GM19452 (cell line): ENCODE results near the gene MAP3K12.

Source experiments
- ATAC-seq: cut with Tn5 transposase; IDR thresholded peaks from one replicate; pipeline ENCODE4 v1.9.1; 2021; ENCODE audit not compliant: unreplicated experiment

MAP3K12 gene

DNA sequence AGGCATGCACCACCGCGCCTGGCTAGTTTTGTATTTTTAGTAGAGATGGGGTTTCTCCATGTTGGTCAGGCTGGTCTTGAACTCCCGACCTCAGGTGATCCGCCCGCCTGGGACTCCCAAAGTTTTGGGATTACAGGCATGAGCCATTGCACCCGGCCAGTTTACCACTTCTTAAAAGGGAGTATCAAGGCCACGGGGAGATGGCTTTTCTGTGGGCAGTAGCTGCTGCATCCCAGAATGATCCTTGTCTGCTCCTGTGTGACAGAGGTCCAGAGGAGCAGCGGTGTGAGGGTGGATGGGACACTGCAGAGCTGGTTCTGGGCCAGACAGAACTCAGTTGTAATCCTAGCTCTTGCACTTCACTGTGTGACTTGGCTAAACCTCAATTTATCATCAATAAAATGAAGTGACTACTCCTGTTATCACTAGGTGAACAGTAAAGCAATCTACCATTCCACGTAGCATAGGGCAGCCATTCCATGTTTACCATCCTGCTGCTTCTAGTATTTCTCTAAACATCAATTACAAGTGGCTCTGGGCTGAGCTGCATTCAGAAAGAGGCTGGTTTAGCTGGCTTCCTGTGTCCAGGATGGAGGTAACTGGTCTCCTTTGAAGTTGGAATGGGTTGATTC, 11.0 kb upstream of the MAP3K12 start:
- no peak for ATAC-seq

DNA sequence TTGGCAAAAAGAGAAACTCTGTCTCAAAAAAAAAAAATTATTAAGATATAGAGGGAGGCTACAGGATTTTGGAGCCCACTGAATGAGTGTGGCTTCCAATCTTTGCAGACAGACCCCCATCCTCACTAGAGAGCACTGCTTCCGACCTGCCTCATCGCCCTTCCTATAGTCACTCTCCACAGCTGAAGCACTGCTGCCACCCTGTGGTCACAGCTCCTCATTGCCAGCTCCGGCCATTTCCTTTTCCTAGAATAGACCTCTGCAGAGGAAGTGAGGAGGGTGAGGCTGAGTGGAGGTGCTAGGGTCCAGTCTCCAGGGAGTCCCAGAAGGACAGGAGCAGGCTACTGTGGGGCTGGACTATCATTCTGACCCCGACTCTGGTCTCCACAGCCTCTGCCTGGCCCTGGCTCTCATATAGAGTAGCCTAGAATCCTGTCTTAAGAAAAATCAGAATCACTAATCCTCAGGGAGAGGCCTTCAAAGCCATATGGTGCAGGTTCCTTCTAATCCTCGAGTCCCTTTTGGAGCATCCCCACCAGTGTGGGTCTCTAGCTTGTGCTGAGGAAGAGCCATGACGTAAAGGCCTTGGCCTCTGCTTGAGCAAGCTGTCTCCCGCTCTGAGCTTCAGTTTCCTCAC, 9.4 kb upstream of the MAP3K12 start:
- peak; percentile 87 for ATAC-seq

DNA sequence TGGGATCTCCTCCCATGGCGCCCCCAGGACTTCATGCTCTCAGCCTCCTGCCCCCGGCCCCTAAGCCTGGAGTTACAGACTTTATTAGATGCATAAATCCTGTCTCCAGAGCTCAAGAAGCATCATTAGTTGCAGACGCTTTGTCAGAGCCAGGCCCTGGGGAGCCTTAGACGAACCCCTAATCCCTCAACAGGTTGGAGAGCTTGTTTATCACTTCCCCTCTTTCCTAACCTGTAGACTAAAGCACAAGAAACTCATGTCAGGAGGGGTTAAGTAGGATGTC, 8.3 kb upstream of the MAP3K12 start:
- no peak for ATAC-seq

DNA sequence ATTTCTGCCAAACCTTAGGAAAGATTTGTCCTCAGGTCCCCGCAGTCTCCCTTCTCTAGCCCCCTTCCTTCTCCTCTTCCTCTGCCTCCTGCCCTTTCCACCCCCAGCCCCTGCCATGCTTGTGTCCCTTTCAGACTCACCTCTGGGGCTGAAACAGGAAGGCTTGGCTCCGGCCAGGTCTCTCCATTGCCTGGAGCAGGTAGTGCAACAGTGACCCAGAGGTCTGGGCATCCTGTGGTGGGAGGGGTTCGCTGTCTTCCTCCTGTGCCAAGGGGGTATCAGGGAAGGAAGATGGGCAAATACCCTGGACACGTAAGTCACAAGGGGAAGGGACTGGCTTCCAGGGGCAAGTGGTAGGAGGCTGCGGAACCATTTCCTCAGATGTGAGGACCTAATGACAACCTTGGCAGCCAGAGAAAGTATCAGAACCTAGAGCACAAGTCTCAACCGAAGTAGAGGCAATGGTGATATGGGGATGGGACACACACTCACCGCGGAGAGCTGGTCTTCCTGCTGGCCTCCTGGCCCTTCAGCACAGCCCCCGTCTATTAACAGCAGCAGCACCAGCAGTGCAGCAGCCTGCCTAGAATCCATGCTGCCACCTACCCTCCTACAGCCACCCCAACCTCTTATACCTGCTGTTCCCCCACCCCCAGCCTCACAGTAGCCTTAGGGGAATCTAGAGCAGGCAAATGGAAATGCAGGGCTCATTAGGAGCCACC, 7.8 kb upstream of the MAP3K12 start, which contains the start of gene NPFF:
TSS of gene NPFF (minus strand) at position 604 of the 722 bp plus-strand sequence. CDS start at position 594, 10 bp downstream.
- ATAC-seq = no peak

DNA sequence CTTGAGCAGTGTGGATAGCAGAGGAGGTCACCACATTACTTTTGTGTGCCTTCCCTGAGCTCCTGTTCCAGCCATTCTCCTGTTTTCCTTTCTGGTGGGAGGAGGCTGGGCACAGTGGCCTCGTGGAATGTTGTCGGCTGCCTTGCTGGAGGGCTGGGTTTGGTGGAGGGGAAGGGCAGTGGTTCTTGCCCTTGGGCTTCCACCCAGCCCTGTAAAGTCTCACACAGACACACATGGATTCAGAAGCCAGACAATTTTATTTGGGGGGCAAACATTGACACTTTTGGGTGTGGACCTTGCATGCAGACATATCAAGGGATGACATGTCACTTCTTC, 7.2 kb upstream of the MAP3K12 start:
- no peak for ATAC-seq

DNA sequence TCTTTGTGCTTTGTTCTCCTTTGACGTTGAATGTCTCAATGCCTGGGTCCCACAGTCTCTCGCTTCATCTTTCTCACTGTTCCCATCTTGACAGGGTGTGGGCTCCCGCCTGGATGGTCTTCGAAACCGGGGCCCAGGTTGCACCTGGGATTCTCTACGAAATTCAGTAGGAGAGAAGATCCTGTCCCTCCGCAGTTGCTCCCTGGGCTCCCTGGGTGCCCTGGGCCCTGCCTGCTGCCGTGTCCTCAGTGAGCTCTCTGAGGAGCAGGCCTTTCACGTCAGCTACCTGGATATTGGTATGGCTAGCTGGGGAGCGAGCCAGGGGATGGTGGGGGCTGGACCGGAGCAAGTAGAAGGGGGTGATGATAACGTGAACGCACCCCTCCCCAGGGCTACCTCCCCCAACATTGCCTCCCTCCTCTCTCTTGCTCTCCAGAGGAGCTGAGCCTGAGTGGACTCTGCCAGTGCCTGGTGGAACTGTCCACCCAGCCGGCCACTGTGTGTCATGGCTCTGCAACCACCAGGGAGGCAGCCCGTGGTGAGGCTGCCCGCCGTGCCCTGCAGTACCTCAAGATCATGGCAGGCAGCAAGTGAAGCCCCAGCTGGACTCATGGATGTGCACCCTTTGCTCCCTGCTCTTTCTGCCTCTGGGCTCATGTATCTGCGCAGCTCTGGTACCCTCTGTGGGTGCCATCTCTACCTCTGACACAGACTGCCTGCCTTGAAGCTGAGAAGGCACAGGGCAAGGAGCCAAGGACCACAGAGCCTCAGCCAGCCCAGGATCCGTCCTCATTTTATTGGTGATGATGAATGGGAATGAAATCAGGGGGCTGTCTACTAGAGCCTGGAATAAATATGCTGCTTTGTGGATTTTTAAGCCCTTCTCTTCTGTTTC, 6.5 kb upstream of the MAP3K12 start:
- ATAC-seq = no peak

DNA sequence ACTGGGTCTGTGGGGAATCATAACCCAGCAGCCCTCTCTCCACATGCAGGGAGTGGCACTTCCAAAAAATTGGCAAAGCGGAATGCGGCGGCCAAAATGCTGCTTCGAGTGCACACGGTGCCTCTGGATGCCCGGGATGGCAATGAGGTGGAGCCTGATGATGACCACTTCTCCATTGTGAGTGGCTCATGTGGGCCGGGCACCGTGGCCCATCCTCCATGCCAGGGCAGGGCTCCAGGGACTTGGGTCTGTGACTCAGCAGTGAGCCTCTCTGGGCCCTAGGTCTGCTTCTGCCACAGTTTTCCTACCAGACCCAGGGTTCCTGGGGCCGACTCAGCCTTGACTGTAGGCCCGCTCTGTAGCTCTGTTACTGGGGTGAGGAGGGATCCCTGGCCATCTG, 5.8 kb upstream of the MAP3K12 start:
- ATAC-seq = no peak

DNA sequence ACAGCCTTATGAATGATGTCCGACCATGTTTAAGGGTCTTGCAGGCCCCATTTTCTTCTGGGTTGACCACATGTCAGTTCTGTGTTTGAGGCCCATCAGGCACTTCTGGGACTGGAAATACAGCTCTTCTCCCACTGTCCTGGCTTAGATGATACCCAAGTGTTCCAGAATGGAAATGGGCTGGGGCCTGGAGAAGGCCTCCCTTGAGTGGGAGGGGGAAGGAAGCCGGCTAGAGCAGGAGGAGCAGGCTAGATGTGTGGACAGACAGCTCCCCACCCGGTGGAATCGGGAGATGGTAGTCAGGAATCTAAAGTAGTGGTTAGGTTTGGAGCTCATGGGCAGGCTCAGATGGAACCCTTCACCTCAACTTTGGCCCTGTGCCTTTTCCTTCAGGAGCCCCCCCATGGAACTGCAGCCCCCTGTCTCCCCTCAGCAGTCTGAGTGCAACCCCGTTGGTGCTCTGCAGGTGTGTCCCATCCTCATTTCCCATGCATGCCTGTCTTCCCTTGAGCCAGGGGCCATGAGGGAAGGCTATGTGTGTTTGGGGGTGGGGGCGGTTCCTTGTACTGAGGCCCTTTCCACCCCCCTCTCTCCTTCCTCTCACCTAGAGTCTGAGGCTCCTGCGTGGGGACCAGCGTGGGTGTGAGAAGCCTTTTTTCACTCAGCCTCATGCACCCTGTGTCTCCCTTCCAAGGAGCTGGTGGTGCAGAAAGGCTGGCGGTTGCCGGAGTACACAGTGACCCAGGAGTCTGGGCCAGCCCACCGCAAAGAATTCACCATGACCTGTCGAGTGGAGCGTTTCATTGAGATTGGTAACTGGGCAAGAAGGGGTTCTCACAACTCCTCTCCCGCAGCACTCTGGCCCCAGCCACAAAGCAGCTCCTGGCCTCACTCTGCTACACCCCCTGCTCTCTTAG, 5.0 kb upstream of the MAP3K12 start:
- no peak for ATAC-seq

DNA sequence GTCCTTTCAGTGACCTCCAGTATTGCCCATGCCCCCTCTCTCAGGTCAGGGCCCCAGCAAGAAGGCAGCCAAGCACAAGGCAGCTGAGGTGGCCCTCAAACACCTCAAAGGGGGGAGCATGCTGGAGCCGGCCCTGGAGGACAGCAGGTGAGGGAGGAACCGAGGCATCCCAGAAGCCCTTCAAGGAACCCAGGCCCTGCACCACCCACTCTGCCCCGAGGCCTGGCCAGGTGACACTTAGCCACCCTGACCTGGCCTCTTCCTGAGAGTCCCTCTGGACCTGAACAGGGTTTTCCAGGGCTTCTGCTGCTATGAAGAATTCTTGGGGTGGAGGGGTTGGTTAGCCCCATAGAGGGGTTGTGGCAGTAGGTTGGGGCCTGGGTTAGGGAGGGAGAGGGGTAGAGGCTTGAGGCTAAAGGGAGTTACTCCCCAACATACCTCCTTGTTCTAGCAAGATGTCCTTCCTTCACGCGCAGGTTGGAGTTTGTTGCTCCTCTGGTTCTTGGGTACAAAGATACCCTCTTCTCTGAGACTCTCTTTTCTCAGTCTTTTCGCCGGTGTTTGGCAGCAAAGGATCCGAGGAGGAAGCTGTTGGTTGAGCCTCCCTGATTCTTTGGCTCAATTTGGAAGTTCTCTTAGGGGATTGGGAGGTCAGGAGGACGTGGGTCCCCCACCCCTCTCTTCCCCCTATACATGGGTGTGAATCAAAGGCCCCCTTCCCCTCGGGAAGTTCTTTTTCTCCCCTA, 3.9 kb upstream of the MAP3K12 start:
- ATAC-seq = no peak

DNA sequence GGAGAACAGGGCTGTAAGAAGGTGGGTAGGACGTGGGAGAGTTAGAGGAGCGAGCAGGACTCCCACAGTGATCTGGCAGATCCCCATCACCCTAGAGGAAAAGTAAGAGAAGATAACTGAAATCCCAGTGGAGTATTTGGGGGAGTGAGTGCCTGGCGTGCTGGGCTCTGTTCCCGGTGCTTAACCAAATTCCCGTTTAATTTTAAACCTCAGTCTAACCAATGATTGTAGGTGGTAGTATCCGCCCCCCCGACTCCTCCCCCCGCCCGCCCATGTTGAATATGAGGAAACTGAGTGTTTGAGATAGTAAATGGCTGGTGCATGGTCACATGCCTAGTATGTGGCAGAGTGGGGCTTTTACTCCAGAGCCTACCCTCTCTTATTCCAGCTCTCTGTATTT, 3.1 kb upstream of the MAP3K12 start:
- no peak for ATAC-seq

DNA sequence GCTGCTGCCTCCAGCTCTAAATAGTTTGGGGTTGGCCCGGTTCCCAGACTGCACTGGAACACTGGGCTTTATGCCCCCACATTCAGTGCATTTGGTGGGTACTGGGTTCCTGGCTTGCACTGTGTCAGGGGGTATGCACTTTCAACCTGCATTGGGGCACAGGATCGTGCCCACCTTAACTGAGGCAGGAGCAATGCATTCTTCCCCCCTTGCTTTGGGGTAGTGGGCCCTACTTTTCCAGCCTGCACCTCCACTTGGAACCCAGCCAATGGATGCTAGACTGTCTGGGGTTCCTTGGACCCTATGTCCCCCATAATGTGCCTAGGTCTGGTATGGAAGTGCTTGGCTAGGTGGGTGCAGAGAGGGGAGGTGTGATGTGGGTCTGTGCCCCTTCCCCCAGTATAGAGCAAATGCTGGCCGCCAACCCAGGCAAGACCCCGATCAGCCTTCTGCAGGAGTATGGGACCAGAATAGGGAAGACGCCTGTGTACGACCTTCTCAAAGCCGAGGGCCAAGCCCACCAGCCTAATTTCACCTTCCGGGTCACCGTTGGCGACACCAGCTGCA, 2.4 kb upstream of the MAP3K12 start:
- ATAC-seq = no peak

DNA sequence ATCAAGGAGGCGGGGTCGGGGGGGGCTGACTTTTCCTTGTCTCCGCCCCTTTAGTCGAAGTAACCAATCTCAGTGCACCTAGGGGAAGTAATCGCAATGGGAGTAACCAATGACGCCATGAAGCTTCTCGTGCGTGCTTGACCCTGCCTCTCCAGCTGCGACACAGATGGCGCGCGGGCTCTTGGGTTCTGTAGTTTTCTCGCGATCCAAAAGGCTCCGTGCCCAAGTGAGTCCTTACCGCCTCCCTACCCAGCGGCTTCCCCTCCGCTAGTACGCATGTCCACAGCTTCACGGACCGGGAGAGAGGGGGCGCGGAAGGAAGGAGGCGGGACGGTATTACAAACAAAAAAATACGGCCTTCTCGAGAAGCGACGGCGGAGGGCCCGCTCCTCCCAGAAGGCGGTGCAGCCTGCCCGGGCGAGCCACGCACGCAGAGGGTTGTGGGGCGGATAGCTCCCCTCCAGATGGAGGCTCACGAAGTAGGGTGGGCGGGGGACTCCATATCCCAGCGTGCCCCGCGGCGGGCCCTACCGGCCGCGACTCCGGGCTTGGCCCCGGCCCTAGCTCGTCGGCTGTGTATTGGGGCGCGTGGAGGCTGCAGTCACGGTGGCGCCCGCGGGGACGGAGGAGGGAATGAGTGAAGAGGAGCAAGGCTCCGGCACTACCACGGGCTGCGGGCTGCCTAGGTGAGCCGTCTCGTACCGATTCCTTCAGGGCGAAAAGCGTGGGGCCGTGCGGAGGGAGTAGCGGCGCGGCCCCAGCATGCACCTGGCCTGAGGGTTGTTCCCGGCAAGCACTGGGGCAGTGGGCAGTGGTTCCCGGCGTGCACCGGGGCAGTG, 1.7 kb upstream of the MAP3K12 start, which contains the start of gene TARBP2:
TSS of gene TARBP2 (plus strand) at position 508 of the 839 bp plus-strand sequence. CDS start at position 634, 126 bp downstream.
- peak; percentile 83 for ATAC-seq

DNA sequence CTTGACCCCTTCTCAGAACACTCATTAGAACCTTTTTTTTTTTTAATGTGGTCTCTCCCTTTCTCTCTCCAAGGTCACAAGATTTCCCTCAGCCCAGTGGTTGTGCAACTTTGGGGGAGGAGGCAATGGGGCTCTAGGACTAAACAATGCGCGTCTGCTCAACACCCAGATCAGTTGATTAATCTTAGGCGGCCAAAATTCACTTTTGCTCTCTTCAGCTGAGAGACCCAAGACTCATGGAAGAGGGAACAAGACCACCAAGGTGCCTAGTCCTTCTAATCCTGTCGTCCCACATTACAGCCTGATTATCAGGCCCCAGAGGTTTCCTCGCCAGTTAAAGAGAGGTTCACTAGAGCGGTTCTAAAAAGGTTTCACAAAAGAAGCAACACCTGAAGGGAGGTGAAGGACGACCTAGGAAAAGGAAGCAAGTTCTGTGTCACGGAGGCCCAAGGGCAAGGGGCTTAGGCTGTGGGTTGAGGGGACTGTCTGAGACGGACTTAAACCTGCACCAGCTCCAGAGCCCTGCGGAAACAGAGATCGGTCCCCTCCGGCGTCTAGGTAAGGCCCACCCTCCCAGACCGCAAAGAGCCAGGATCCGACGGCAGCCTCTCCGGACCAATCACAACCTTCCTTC, 1.0 kb upstream of the MAP3K12 start:
- ATAC-seq = no peak

DNA sequence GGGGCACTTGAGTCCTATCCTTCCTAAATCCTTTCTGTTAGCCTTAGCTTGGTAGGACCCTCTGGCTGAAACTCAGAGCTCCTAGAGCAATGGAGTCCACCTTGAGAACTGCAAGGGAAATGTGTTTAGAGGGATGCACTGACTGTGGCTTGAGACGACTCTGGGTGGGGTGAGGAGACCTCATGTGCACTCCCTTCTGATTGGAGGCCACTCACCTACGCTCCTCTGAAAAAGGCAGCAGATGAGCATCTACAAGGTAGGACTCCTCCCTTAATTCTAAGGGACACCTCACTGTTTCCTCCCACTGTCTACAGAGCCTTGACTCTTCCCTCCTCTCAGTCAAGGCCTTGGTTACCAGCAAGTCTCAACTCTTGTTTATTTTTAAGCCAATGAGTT, 1.0 kb downstream of the MAP3K12 start:
- ATAC-seq = no peak

DNA sequence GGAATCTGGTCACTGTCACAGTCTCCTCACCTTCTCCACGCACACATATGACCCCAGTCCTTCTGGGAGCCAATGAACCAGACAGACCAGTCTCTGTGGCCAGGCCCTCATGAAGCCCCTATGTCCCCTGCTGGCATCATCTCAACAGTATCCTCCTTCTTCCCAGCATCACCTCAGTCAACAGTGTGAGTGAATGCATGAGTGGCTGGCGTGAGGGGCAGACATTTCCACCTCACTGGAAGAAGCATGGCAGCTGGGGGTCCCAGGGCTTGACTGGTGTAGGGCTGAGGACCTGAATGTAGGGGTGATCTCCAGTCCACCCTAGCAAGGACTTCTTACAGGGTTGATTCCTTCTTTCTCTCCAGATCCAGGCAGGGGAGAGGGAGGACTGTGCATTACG, 1.8 kb downstream of the MAP3K12 start:
- ATAC-seq = no peak

DNA sequence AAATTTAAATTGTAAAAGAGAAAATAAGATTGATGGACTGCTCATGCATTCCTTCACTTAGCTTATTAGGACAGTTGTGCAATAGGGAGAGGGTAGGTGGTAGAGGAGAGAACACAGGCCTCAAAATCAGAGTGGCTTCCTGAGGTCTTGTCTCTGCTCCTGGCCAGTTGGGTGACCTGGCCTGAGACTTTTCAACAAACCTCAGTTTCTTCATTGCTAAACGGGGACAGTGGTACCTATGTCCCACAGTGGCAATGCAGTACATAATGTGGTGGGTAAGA, 2.6 kb downstream of the MAP3K12 start:
- ATAC-seq = no peak

DNA sequence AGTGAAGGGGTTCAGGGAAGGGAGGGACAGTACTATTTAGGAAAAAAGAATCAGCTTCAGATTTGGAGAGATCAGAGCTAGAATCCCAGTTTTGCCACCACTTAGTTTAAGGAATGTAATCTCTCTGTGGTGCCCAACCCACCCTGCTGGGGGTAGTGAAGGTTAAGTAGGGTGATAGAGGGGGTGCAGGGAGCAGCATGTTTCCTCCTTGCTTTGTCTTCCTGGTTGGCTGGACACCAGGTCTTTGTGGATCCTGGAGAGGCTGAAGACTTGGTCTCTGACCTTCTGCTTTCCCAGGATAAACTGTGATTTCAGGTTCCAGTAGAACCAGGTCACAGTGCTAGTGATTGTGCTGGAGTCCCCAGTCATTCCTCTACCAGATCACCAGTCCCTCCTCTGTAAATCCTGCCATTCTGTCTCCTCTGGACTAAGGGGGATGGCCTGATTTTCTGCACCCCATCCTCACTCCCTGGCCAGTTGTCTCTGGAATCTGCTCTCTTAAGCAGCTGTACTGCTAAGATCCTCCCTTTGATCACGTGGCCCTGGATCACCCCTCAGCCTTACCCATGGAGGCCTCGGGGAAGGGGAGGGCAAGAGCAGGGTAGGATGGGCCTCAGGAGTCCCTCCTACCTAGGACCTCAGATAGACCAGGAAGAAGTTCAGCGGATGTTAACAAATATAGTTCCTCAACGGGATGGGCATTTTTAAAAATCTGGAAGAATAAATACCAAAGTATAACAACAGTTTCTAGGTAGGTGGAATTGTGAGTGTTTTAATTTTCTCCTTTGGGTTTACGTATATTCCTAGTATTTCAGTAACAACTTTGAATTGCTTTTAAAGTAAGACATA, 3.1 kb downstream of the MAP3K12 start:
- ATAC-seq = no peak
